NCI-H2196 (cell line): ENCODE measurements around the gene MYOCD.

Experiments used
- DNase-seq: peaks from one replicate; lab custom pipeline; 2025; ENCODE audit not compliant: unreplicated experiment; lab: John Stamatoyannopoulos, UW

Gene MYOCD

GRCh38 chr17:12642034-12642433 lies 23.7 kb upstream of the MYOCD start:
- DNase-seq = no peak

- no peak for DNase-seq
Measured at GRCh38 chr17:12643822-12644221, 21.9 kb upstream of the MYOCD start.

- DNase-seq = no peak
Measured at GRCh38 chr17:12644623-12645022, 21.1 kb upstream of the MYOCD start.

- no peak for DNase-seq
Measured at GRCh38 chr17:12646761-12647422, 18.8 kb upstream of the MYOCD start.

GRCh38 chr17:12648498-12648897 lies 17.2 kb upstream of the MYOCD start:
- DNase-seq = no peak

- no peak for DNase-seq
Measured at GRCh38 chr17:12655936-12656335, 9.8 kb upstream of the MYOCD start.

GRCh38 chr17:12656354-12656753 lies 9.3 kb upstream of the MYOCD start:
- no peak for DNase-seq

GRCh38 chr17:12659500-12659899 lies 6.2 kb upstream of the MYOCD start:
- DNase-seq = no peak

GRCh38 chr17:12664252-12664651 lies 1.4 kb upstream of the MYOCD start:
- DNase-seq = no peak

GRCh38 chr17:12664894-12665262 lies 812 bp upstream of the MYOCD start:
- no peak for DNase-seq

GRCh38 chr17:12666718-12667117 lies 1.0 kb downstream of the MYOCD start:
- no peak for DNase-seq

GRCh38 chr17:12667299-12667958 lies 1.7 kb downstream of the MYOCD start:
- no peak for DNase-seq

- no peak for DNase-seq
Measured at GRCh38 chr17:12671906-12672305, 6.2 kb downstream of the MYOCD start.

- no peak for DNase-seq
Measured at GRCh38 chr17:12672947-12673346, 7.3 kb downstream of the MYOCD start.

- no peak for DNase-seq
Measured at GRCh38 chr17:12673788-12674187, 8.1 kb downstream of the MYOCD start.

- no peak for DNase-seq
Measured at GRCh38 chr17:12680407-12680897, 14.8 kb downstream of the MYOCD start.

GRCh38 chr17:12680993-12681392 lies 15.3 kb downstream of the MYOCD start:
- no peak for DNase-seq

- no peak for DNase-seq
Measured at GRCh38 chr17:12683299-12683698, 17.6 kb downstream of the MYOCD start.

- DNase-seq = no peak
Measured at GRCh38 chr17:12686486-12686885, 20.8 kb downstream of the MYOCD start.

GRCh38 chr17:12688382-12688781 lies 22.7 kb downstream of the MYOCD start:
- no peak for DNase-seq

- no peak for DNase-seq
Measured at GRCh38 chr17:12691173-12691572, 25.5 kb downstream of the MYOCD start.

- no peak for DNase-seq
Measured at GRCh38 chr17:12693640-12694039, 27.9 kb downstream of the MYOCD start.

- DNase-seq = no peak
Measured at GRCh38 chr17:12706070-12706469, 40.4 kb downstream of the MYOCD start.
